CMK (cell line): Measurements from ENCODE around the gene PTPRQ.
"Not testable (repeated sequence)": the region's sequence is repeated elsewhere in the genome, so short reads cannot be mapped to it uniquely, and the experiment has no call there.

Experiments
- DNase-seq: peaks from one replicate; pipeline ENCODE4 v3.0.0-alpha.2; 2010; ENCODE audit warnings: low read depth

Gene PTPRQ

GRCh38 chr12:80643961-80644360 lies 199.9 kb downstream of the PTPRQ start:
- DNase-seq: no peak

- no peak for DNase-seq
Observed at GRCh38 chr12:80648881-80649280, 204.8 kb downstream of the PTPRQ start.

GRCh38 chr12:80655751-80656150 lies 211.7 kb downstream of the PTPRQ start:
- no peak for DNase-seq

GRCh38 chr12:80659512-80660063 lies 215.6 kb downstream of the PTPRQ start:
- DNase-seq: no peak

- DNase-seq: no peak
Observed at GRCh38 chr12:80662586-80662985, 218.6 kb downstream of the PTPRQ start.

GRCh38 chr12:80670214-80670613 lies 226.2 kb downstream of the PTPRQ start:
- DNase-seq: no peak

GRCh38 chr12:80676042-80676636 lies 232.1 kb downstream of the PTPRQ start:
- DNase-seq: not testable (repeated sequence)

GRCh38 chr12:80676856-80677255 lies 232.8 kb downstream of the PTPRQ start:
- DNase-seq: no peak

- no peak for DNase-seq
Observed at GRCh38 chr12:80677994-80678393, 234.0 kb downstream of the PTPRQ start.

GRCh38 chr12:80679346-80680131 lies 235.5 kb downstream of the PTPRQ start:
- DNase-seq: no peak

GRCh38 chr12:80681287-80681686 lies 237.3 kb downstream of the PTPRQ start:
- no peak for DNase-seq

- no peak for DNase-seq
Observed at GRCh38 chr12:80681786-80682185, 237.8 kb downstream of the PTPRQ start.

GRCh38 chr12:80684077-80684495 lies 240.1 kb downstream of the PTPRQ start:
- no peak for DNase-seq

- no peak for DNase-seq
Observed at GRCh38 chr12:80690090-80690489, 246.1 kb downstream of the PTPRQ start.

- DNase-seq: no peak
Observed at GRCh38 chr12:80690513-80690912, 246.5 kb downstream of the PTPRQ start.

GRCh38 chr12:80692114-80692513 lies 248.1 kb downstream of the PTPRQ start:
- no peak for DNase-seq

GRCh38 chr12:80697270-80697887 lies 253.3 kb downstream of the PTPRQ start:
- DNase-seq: no peak

GRCh38 chr12:80698256-80698655 lies 254.2 kb downstream of the PTPRQ start:
- no peak for DNase-seq

GRCh38 chr12:80698847-80699542 lies 255.0 kb downstream of the PTPRQ start:
- DNase-seq: no peak

- no peak for DNase-seq
Observed at GRCh38 chr12:80700327-80700726, 256.3 kb downstream of the PTPRQ start.

- DNase-seq: no peak
Observed at GRCh38 chr12:80701388-80701787, 257.4 kb downstream of the PTPRQ start.
